CD14-positive monocyte (primary cell): ENCODE data around the gene HMGXB4. TPM values are rescaled to one million over a fixed set of nuclear protein-coding genes. Genes with fewer than 3 reads are reported as not detected.

Experiments used
- DNase-seq, 3 donors: peaks; one replicate each; pipeline ENCODE4 v3.0.0-alpha.2; 2011 to 2022
- H2AFZ ChIP-seq: 2 replicates; pipeline ENCODE4 v1.6.0; 2012; ENCODE audit warnings: mild to moderate bottlenecking, low read depth, low read length, inconsistent platforms; ENCODE audit not compliant: insufficient read depth, poor library complexity, severe bottlenecking
- H3K27ac ChIP-seq, 2 donors: 1 replicate in 1 of 2; 2 replicates in 1 of 2; pipeline ENCODE4 v1.5.1; 2012 to 2013; ENCODE audit warnings: low read length in 2 of 2, control low read depth in 1 of 2, inconsistent platforms in 1 of 2, low read depth in 1 of 2, mild to moderate bottlenecking in 1 of 2
- H3K27me3 ChIP-seq, 2 donors: one replicate each; pipeline versions ENCODE4 v1.6.0 to v1.6.1; 2011 to 2013; ENCODE audit warnings: low read length in 2 of 2; ENCODE audit not compliant: control insufficient read depth in 2 of 2, insufficient read depth in 2 of 2
- H3K36me3 ChIP-seq, 2 donors: replicated peaks in 1 of 2; 1 replicate in 1 of 2; 2 replicates in 1 of 2; pipeline versions ENCODE4 v1.5.1 to v1.6.1; 2012 to 2013; ENCODE audit warnings: low read length in 2 of 2, control low read depth in 1 of 2, inconsistent platforms in 1 of 2, mild to moderate bottlenecking in 1 of 2; ENCODE audit not compliant: insufficient read depth in 2 of 2, control insufficient read depth in 1 of 2
- H3K4me1 ChIP-seq, 2 donors: 1 replicate in 1 of 2; 2 replicates in 1 of 2; pipeline versions ENCODE4 v1.5.1 to v1.6.1; 2012 to 2013; ENCODE audit warnings: low read length in 2 of 2, control low read depth in 1 of 2, inconsistent platforms in 1 of 2, mild to moderate bottlenecking in 1 of 2, moderate library complexity in 1 of 2; ENCODE audit not compliant: insufficient read depth in 2 of 2, control insufficient read depth in 1 of 2
- H3K4me2 ChIP-seq: replicated peaks from 2 replicates; pipeline ENCODE3; 2012; ENCODE audit warnings: low read length, moderate library complexity, mild to moderate bottlenecking; ENCODE audit not compliant: poor library complexity, severe bottlenecking; ENCODE audit errors: extremely low read depth
- H3K4me3 ChIP-seq, 3 experiments: fragments of 200-600 bp in 1 of 3; sonication (generic) in 1 of 3; replicated peaks in 1 of 3; 1 replicate in 2 of 3; 2 replicates in 1 of 3; pipeline ENCODE4 v1.5.1; 2011 to 2013; ENCODE audit warnings: low read length in 3 of 3, mild to moderate bottlenecking in 3 of 3, control low read depth in 2 of 3, low read depth in 2 of 3, inconsistent platforms in 1 of 3, moderate library complexity in 1 of 3
- H3K79me2 ChIP-seq: 2 replicates; pipeline ENCODE4 v1.6.0; 2012; ENCODE audit warnings: mild to moderate bottlenecking, control low read depth, inconsistent platforms, low read length, moderate library complexity; ENCODE audit not compliant: insufficient read depth
- H3K9ac ChIP-seq: 2 replicates; pipeline ENCODE4 v1.6.0; 2017; ENCODE audit warnings: low read length, mild to moderate bottlenecking; ENCODE audit not compliant: insufficient read depth, poor library complexity, severe bottlenecking
- H3K9me3 ChIP-seq, 2 donors: replicated peaks in 1 of 2; 1 replicate in 1 of 2; 2 replicates in 1 of 2; pipeline versions ENCODE4 v1.5.1 to v1.6.1; 2012 to 2013; ENCODE audit warnings: low read length in 2 of 2, control low read depth in 1 of 2; ENCODE audit not compliant: control insufficient read depth in 1 of 2, insufficient read depth in 1 of 2
- H4K20me1 ChIP-seq: 2 replicates; pipeline ENCODE4 v1.6.0; 2012; ENCODE audit warnings: mild to moderate bottlenecking, low read length, control low read depth, moderate library complexity; ENCODE audit not compliant: insufficient read depth
- H3K27ac Mint-ChIP-seq, 7 donors: one replicate each; pipeline ENCODE4 v1.8.0; 2020; ENCODE audit warnings: mild to moderate bottlenecking in 7 of 7, mixed read lengths in 7 of 7, moderate library complexity in 6 of 7, inconsistent platforms in 2 of 7
- H3K27me3 Mint-ChIP-seq, 3 donors: one replicate each; pipeline ENCODE4 v1.8.0; 2021 to 2022; ENCODE audit warnings: low read depth in 3 of 3, mild to moderate bottlenecking in 3 of 3, mixed read lengths in 3 of 3, moderate library complexity in 3 of 3, inconsistent platforms in 1 of 3
- H3K36me3 Mint-ChIP-seq, 2 donors: one replicate each; pipeline ENCODE4 v1.8.0; 2020; ENCODE audit warnings: mixed read lengths in 2 of 2, inconsistent platforms in 1 of 2, mild to moderate bottlenecking in 1 of 2
- H3K4me1 Mint-ChIP-seq: one replicate; pipeline ENCODE4 v1.8.0; 2020; ENCODE audit warnings: mild to moderate bottlenecking, mixed read lengths
- H3K4me3 Mint-ChIP-seq, 2 donors: one replicate each; pipeline ENCODE4 v1.8.0; 2020; ENCODE audit warnings: mild to moderate bottlenecking in 2 of 2, mixed read lengths in 2 of 2, moderate library complexity in 1 of 2
- H3K9me3 Mint-ChIP-seq, 7 donors: one replicate each; pipeline ENCODE4 v1.8.0; 2020 to 2022; ENCODE audit warnings: mixed read lengths in 7 of 7, mild to moderate bottlenecking in 6 of 7, moderate library complexity in 6 of 7, inconsistent platforms in 2 of 7
- CTCF ChIP-seq: fragments of 200-600 bp; IDR thresholded peaks from one replicate; pipeline ENCODE4 v1.8.0; 2022; ENCODE audit warnings: antibody characterized with exemption, mild to moderate bottlenecking
- WGBS: methylation state at CpG from one replicate; pipeline ENCODE4 v1.1.5; 2013; ENCODE audit warnings: missing lambda C conversion rate; ENCODE audit not compliant: insufficient coverage; 5-methylcytosine and 5-hydroxymethylcytosine counted together
- intact Hi-C, 2 donors: fragments of 100-400 bp; cut with micrococcal nuclease; formaldehyde crosslinking; loops; one replicate each; pipeline versions ENCODE4 v1.15.0 to v1.15.1; 2023
- polyA minus RNA-seq: library from RNA; depleted of rRNA, polyadenylated mRNA; stranded (reverse); fragments of >200 nt; gene quantifications from 2 replicates; pipeline ENCODE4 v1.2.3, GENCODE V29; 2012
- polyA plus RNA-seq, 3 donors: library from polyadenylated mRNA; depleted of rRNA in 1 of 3; unstranded in 2 of 3; stranded (reverse) in 1 of 3; fragments of 300-500 nt in 2 of 3; fragments of >200 nt in 1 of 3; fragmentation: Illumina TruSeq in 2 of 3; gene quantifications; 1 replicate in 2 of 3; 2 replicates in 1 of 3; pipeline ENCODE4 v1.2.3, GENCODE V29; 2012 to 2021
- total RNA-seq, 12 experiments: library from RNA in 1 of 12; stranded (reverse) in 1 of 12; fragments of 120-200 nt in 1 of 12; gene quantifications; one replicate each; pipeline ENCODE4 v1.2.4 and lab custom pipeline; 2013 to 2026; ENCODE audit warnings: mixed read lengths in 6 of 12, inconsistent platforms in 1 of 12

HMGXB4 gene
- total RNA-seq (2013), result 10.1 TPM
- polyA plus RNA-seq (10 to 100 TPM in 1 of 3 donors, 1 to 10 TPM in 2; 6.3 to 11.4 (median 8.1) TPM), polyA minus RNA-seq (8.0 and 10.6 TPM in 2 replicates), total RNA-seq (lab: John Stamatoyannopoulos, UW) (20.0 to 36.2 (median 29.2) reads per million in 11 experiments)

GRCh38 chr22:35257321-35258190 is at the start of gene HMGXB4:
HMGXB4 (plus strand) TSS chr22:35257493; CDS start chr22:35262391, 4,898 bp downstream.
- Histone ChIP-seq H3K9ac (peak within 1 kb of the TSS; percentile 97), H2AFZ (peak within 1 kb of the TSS; percentile 80), H3K79me2 (peaks cover 49% of the 10 kb centered on the region), H4K20me1 (no peaks in the 10 kb centered on the region), H3K4me2 (peak within 1 kb of the TSS; percentile 89), H3K4me3 (peak within 1 kb of the TSS; percentile 57 to 97 (median 81)), H3K9me3 (no peaks in the 10 kb centered on the region), H3K36me3 (peaks cover 8 to 9% of the 10 kb centered on the region in 2 donors), H3K27me3 (no peaks in the 10 kb centered on the region), H3K27ac (peak within 1 kb of the TSS; percentile 40 to 86), H3K4me1 (peaks cover 14 to 20% of the 10 kb centered on the region in 2 donors)
- intact Hi-C loops, result loop anchor here in 1 of 2 donors (2.0 kb wide), 1 partner anchor 43 kb away; no protein-coding TSS in a partner anchor
- Mint-ChIP-seq H3K36me3 (peaks cover 8 to 10% of the 10 kb centered on the region in 2 donors), H3K4me3 (peak within 1 kb of the TSS; percentile 83 to 89), H3K9me3 (no peaks in the 10 kb centered on the region), H3K27ac (peak within 1 kb of the TSS; percentile 69 to 96 (median 90)), H3K4me1 (peaks cover 19% of the 10 kb centered on the region), H3K27me3 (peaks cover 0 to 5% (median 4%) of the 10 kb centered on the region in 3 donors)
- under 1% methylated on average over 74 of the region's 84 CpGs for WGBS
- peak; percentile 80 to 85 (median 84) for DNase-seq
- TF ChIP-seq CTCF, result peak; percentile 17

- Mint-ChIP-seq H3K4me3 (no peak overlapping the region), H3K27me3 (peaks cover 3 to 13% (median 5%) of the 10 kb centered on the region in 3 donors), H3K9me3 (peaks cover 0 to 3% (median 0%) of the 10 kb centered on the region in 7 donors), H3K36me3 (no peaks in the 10 kb centered on the region), H3K27ac (no peak overlapping the region), H3K4me1 (no peaks in the 10 kb centered on the region)
- 75% methylated on average over 4 of the region's 4 CpGs for WGBS
- H3K36me3 ChIP-seq, result no peaks in the 10 kb centered on the region
- TF ChIP-seq CTCF, result no peak
- no peaks in the 10 kb centered on the region for H3K79me2 ChIP-seq
- no peaks in the 10 kb centered on the region for H3K4me1 ChIP-seq
- DNase-seq, result no peak
- H2AFZ ChIP-seq, result no peak overlapping the region
- H3K27me3 ChIP-seq, result no peaks in the 10 kb centered on the region
- H4K20me1 ChIP-seq, result no peaks in the 10 kb centered on the region
- H3K9ac ChIP-seq, result no peak overlapping the region
- no peak overlapping the region for H3K4me3 ChIP-seq
- no peak overlapping the region for H3K27ac ChIP-seq
- H3K9me3 ChIP-seq, result no peaks in the 10 kb centered on the region
- H3K4me2 ChIP-seq, result no peak overlapping the region
- intact Hi-C loops, result no loop called here
These were observed 49.3 kb upstream of the HMGXB4 start for GRCh38 chr22:35208003-35208402.
